ENCODE results near the gene SCAND1. TPM values are rescaled to one million over a fixed set of nuclear protein-coding genes. Genes with fewer than 3 reads are reported as not detected.

The SCAND1 gene
- total RNA-seq, 1 donor from 2014 or later = 80.2 TPM

DNA sequence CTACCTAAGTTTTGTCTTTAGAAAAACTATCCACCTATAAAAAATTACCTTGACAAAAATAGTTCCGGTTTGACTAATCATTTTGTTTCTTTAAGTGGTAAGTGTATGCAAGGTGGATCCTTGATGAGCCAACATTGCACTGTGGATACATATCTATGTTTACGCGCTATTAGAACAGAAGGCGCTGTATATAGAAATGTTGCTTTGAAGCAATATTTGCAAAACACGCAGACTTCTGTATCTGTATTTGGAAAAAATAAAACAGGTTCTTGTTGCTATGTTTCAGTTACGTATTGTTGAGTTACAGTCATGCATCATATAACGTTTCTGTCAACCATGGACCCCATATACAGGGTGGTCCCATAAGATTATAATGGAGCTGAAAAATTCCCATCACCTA lies 4.2 kb downstream of the SCAND1 start:
- Mint-ChIP-seq H3K9me3 (ENCODE audit: unreplicated experiment) (no peaks in the 10 kb centered on the region), H3K27me3 (ENCODE audit: unreplicated experiment) (no peaks in the 10 kb centered on the region), H3K4me3 (ENCODE audit: unreplicated experiment) (no peak overlapping the region), H3K4me1 (ENCODE audit: unreplicated experiment) (peaks cover 10% of the 10 kb centered on the region), H3K27ac (ENCODE audit: unreplicated experiment) (no peak overlapping the region), H3K36me3 (ENCODE audit: unreplicated experiment) (peaks cover 11% of the 10 kb centered on the region)
- no peak for DNase-seq (ENCODE audit: extremely low spot score, unreplicated experiment)
- TF ChIP-seq, protein P1, sequence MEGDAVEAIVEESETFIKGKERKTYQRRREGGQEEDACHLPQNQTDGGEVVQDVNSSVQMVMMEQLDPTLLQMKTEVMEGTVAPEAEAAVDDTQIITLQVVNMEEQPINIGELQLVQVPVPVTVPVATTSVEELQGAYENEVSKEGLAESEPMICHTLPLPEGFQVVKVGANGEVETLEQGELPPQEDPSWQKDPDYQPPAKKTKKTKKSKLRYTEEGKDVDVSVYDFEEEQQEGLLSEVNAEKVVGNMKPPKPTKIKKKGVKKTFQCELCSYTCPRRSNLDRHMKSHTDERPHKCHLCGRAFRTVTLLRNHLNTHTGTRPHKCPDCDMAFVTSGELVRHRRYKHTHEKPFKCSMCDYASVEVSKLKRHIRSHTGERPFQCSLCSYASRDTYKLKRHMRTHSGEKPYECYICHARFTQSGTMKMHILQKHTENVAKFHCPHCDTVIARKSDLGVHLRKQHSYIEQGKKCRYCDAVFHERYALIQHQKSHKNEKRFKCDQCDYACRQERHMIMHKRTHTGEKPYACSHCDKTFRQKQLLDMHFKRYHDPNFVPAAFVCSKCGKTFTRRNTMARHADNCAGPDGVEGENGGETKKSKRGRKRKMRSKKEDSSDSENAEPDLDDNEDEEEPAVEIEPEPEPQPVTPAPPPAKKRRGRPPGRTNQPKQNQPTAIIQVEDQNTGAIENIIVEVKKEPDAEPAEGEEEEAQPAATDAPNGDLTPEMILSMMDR (IDR thresholded peaks at IDR 0.05) = no peak

DNA sequence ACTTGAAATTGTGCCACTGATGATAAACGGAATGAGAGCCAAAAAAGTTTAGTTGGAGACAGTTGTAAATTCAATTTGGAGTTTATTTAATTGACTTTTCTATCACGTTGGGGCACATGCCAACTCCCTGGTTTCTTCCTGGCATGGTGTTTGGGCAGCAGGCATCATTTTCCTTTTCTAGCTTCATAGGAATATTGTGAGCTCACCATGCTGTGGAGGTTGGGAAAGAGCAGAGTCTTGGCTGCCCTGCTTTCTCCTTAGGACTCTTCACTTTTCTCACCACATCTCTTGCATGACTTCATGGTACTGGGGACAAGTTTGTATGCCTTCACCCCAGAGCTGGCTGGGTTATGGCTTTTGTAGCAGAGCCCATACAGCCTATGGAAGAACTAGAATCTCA lies 6.4 kb downstream of the SCAND1 start:
- TF ChIP-seq, protein P1 (IDR thresholded peaks at IDR 0.05) = no peak
- H3K4me3 Mint-ChIP-seq (ENCODE audit: unreplicated experiment) = no peak overlapping the region
- H3K27me3 Mint-ChIP-seq (ENCODE audit: unreplicated experiment) = no peaks in the 10 kb centered on the region
- peaks cover 7% of the 10 kb centered on the region for H3K4me1 Mint-ChIP-seq (ENCODE audit: unreplicated experiment)
- no peaks in the 10 kb centered on the region for H3K9me3 Mint-ChIP-seq (ENCODE audit: unreplicated experiment)
- no peak overlapping the region for H3K27ac Mint-ChIP-seq (ENCODE audit: unreplicated experiment)
- no peak for DNase-seq (ENCODE audit: extremely low spot score, unreplicated experiment)
- H3K36me3 Mint-ChIP-seq (ENCODE audit: unreplicated experiment) = peaks cover 19% of the 10 kb centered on the region

DNA sequence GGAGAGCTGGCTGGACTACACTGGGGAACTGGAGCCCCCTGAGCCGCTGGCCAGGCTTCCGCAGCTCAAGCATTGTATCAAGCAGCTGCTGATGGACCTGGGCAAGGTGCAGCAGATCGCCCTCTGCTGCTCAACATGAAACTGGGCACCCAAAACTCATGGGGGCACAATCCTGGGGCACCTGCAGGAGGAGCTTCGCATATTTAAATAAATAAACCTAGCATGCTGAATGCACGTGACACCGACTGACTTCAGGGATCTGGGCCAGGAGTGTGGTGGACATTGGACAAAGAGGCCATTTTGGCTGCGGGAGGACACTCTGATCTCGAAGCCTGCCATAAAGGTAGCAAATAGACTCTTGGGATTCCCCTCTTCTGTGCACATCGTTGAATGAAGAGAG lies 6.8 kb downstream of the SCAND1 start:
- Mint-ChIP-seq H3K4me1 (ENCODE audit: unreplicated experiment) (peaks cover 2% of the 10 kb centered on the region), H3K27ac (ENCODE audit: unreplicated experiment) (no peak overlapping the region), H3K9me3 (ENCODE audit: unreplicated experiment) (no peaks in the 10 kb centered on the region), H3K4me3 (ENCODE audit: unreplicated experiment) (no peak overlapping the region), H3K27me3 (ENCODE audit: unreplicated experiment) (no peaks in the 10 kb centered on the region), H3K36me3 (ENCODE audit: unreplicated experiment) (peaks cover 16% of the 10 kb centered on the region)
- DNase-seq (ENCODE audit: extremely low spot score, unreplicated experiment) = no peak
- TF ChIP-seq, protein P1 (IDR thresholded peaks at IDR 0.05) = peak; percentile 45

DNA sequence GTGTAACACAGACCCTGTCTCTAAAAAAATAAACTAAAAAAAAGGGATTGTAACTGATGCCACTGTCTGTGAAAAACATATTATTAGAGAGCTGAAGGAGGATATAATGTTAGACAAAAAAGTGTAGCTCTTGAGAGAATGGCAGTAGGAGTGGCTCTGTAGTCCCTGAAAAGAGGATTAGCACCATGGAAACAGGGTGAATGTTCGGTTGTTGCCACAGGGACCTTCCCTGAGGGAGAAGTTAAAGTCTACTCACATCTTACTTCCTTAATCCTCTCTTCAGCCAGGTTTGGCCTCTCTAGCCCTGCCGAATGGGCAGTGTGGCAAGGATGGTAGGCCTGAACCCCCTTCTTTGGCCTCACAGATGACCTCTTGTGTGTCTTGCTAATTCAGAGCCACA lies 12.1 kb downstream of the SCAND1 start:
- Mint-ChIP-seq H3K4me1 (ENCODE audit: unreplicated experiment) (peaks cover 3% of the 10 kb centered on the region), H3K27ac (ENCODE audit: unreplicated experiment) (no peak overlapping the region), H3K36me3 (ENCODE audit: unreplicated experiment) (peaks cover 25% of the 10 kb centered on the region), H3K4me3 (ENCODE audit: unreplicated experiment) (no peak overlapping the region), H3K9me3 (ENCODE audit: unreplicated experiment) (no peaks in the 10 kb centered on the region), H3K27me3 (ENCODE audit: unreplicated experiment) (no peaks in the 10 kb centered on the region)
- DNase-seq (ENCODE audit: extremely low spot score, unreplicated experiment) = no peak
- TF ChIP-seq, protein P1 (IDR thresholded peaks at IDR 0.05) = no peak

DNA sequence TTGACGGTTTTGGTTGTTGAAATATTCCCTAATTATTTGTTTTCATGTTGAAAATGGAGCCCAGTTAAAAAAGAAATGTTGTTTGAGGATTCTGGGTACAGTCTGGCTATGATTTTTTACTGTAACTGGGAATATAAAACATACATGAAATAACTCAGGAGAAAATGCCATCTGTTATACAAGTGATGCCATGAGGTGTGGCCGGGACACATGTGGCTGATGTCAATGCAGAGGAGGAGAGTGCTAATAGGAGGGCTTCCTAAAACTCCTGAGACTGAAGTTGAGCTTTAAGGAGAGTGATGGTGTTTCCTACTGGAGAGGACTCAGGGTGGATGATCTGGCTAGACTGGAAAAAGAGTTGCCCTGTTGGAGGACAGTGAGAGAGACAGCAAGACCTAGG lies 12.7 kb downstream of the SCAND1 start:
- TF ChIP-seq, protein P1 (IDR thresholded peaks at IDR 0.05) = no peak
- Mint-ChIP-seq H3K27me3 (ENCODE audit: unreplicated experiment) (no peaks in the 10 kb centered on the region), H3K4me3 (ENCODE audit: unreplicated experiment) (no peak overlapping the region), H3K9me3 (ENCODE audit: unreplicated experiment) (no peaks in the 10 kb centered on the region), H3K4me1 (ENCODE audit: unreplicated experiment) (peaks cover 3% of the 10 kb centered on the region), H3K27ac (ENCODE audit: unreplicated experiment) (no peak overlapping the region), H3K36me3 (ENCODE audit: unreplicated experiment) (peaks cover 27% of the 10 kb centered on the region)
- DNase-seq (ENCODE audit: extremely low spot score, unreplicated experiment) = no peak
